Type B pancreatic cell (in vitro differentiated cells): ENCODE measurements around the gene HAX1. TPM values are rescaled to one million over a fixed set of nuclear protein-coding genes. Genes with fewer than 3 reads are reported as not detected.
A peak's percentile ranks its signal among the peaks of the same experiment; 100 is the strongest.
"Not testable (repeated sequence)": the region's sequence is repeated elsewhere in the genome, so short reads cannot be mapped to it uniquely, and the experiment has no call there.

Source experiments
- DNase-seq: peaks from one replicate; pipeline ENCODE4 v3.0.0; 2021; ENCODE audit warnings: mixed read lengths; ENCODE audit not compliant: unreplicated experiment; ENCODE audit errors: extremely low spot score
- H3K27ac Mint-ChIP-seq: 2 replicates; pipeline ENCODE4 v1.8.0; 2021; ENCODE audit warnings: mild to moderate bottlenecking, mixed read lengths
- H3K27me3 Mint-ChIP-seq: 2 replicates; pipeline ENCODE4 v1.8.0; 2021; ENCODE audit warnings: mixed read lengths
- H3K36me3 Mint-ChIP-seq: 2 replicates; pipeline ENCODE4 v1.8.0; 2021; ENCODE audit warnings: mixed read lengths
- H3K4me1 Mint-ChIP-seq: one replicate; pipeline ENCODE4 v1.8.0; 2021; ENCODE audit warnings: mixed read lengths; ENCODE audit not compliant: unreplicated experiment
- H3K4me3 Mint-ChIP-seq: 2 replicates; pipeline ENCODE4 v1.8.0; 2021; ENCODE audit warnings: mild to moderate bottlenecking, mixed read lengths
- H3K9me3 Mint-ChIP-seq: 2 replicates; pipeline ENCODE4 v1.8.0; 2021; ENCODE audit warnings: mixed read lengths
- CTCF ChIP-seq: fragments of 200-600 bp; sonication (generic); conservative IDR thresholded peaks from 2 replicates; pipeline ENCODE4 v1.5.0; 2021; ENCODE audit warnings: antibody characterized with exemption, mild to moderate bottlenecking
- long read RNA-seq: library from polyadenylated mRNA; unstranded; transcript quantifications from one replicate; pipeline ENCODE4 v2.0.0, GENCODE V29; 2020
- total RNA-seq: library from RNA; stranded (reverse); gene quantifications from 2 replicates; pipeline ENCODE4 v1.2.1, GENCODE V29; 2021; ENCODE audit warnings: low replicate concordance

Gene HAX1
- 62.2 and 70.0 TPM in 2 replicates for total RNA-seq
- long read RNA-seq, transcript HAX1-201 (7 exons, 1,227 nt): major isoform, 117 of 128 reads
- long read RNA-seq, partial matches to known transcripts: 1 of 128 reads
- long read RNA-seq, other reads (novel, unspliced or antisense): 7 of 128 reads

- TF ChIP-seq CTCF: peak; percentile 85
- peak; percentile 88 for DNase-seq
- no peaks in the 10 kb centered on the region for H3K27me3 Mint-ChIP-seq
- H3K4me1 Mint-ChIP-seq: peaks cover 17% of the 10 kb centered on the region
- peaks cover 4% of the 10 kb centered on the region for H3K36me3 Mint-ChIP-seq
- H3K4me3 Mint-ChIP-seq: peak within 1 kb of the TSS; percentile 96
- H3K27ac Mint-ChIP-seq: peak within 1 kb of the TSS; percentile 97
- no peaks in the 10 kb centered on the region for H3K9me3 Mint-ChIP-seq
Measured at GRCh38 chr1:154272217-154272998, at the start of gene HAX1. Gene HAX1 (plus strand): TSS chr1:154272629. CDS start chr1:154272724, 95 bp downstream.

DNA sequence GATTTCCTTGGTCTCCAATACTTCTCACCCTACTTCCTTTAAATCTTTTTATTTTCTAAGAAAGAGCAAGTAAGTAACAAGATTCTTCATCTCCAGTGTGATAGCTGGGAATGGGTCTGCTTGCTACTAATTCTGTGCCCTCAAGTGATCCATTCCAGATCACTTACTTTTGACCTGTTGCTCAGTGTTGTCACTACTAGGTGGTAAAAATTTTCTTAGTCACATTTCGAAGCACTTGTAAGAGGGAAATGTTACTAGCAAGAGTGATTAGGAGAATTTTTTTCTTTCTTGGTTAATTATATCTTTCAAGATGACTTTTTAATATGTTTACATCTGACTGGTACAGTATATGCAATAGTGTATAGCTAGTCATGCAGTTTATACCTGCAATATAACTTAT is 49.5 kb upstream of the HAX1 start:
- Mint-ChIP-seq H3K9me3 (no peaks in the 10 kb centered on the region), H3K36me3 (peaks cover 41% of the 10 kb centered on the region), H3K4me3 (peak overlapping the region; percentile 98), H3K4me1 (peaks cover 32% of the 10 kb centered on the region), H3K27me3 (peaks cover 4% of the 10 kb centered on the region), H3K27ac (peak overlapping the region; percentile 98)
- no peak for DNase-seq
- TF ChIP-seq CTCF: no peak

- no peaks in the 10 kb centered on the region for H3K9me3 Mint-ChIP-seq
- H3K36me3 Mint-ChIP-seq: peaks cover 38% of the 10 kb centered on the region
- H3K4me3 Mint-ChIP-seq: peak overlapping the region; percentile 98
- DNase-seq: no peak
- no peak for TF ChIP-seq CTCF
- no peak overlapping the region for H3K27ac Mint-ChIP-seq
- peaks cover 4% of the 10 kb centered on the region for H3K27me3 Mint-ChIP-seq
- H3K4me1 Mint-ChIP-seq: peaks cover 25% of the 10 kb centered on the region
Measured at GRCh38 chr1:154223621-154224020, 48.8 kb upstream of the HAX1 start.

DNA sequence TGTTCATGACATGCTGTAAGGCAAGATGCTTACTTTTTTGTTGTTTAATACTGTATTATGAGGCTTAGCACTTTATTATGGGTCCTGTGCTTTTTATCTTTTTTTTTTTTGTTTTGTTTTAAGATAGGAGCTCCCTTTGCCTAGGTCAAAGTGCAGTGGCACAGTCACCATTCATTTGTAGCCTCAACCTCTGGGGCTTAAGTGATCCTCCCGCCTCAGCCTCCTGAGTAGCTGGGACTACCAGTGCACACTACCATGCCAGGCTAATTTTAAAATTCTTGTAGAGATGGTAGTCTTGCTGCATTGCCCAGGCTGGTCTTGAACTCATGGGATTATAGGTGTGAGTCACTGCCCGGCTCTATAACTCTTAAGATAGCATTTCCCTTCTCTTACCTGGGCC is 47.1 kb upstream of the HAX1 start:
- no peak for TF ChIP-seq CTCF
- Mint-ChIP-seq H3K4me3 (no peak overlapping the region), H3K4me1 (peaks cover 21% of the 10 kb centered on the region), H3K36me3 (peaks cover 35% of the 10 kb centered on the region), H3K27me3 (peaks cover 3% of the 10 kb centered on the region), H3K27ac (no peak overlapping the region), H3K9me3 (no peaks in the 10 kb centered on the region)
- DNase-seq: no peak

- not testable (repeated sequence) for H3K4me3 Mint-ChIP-seq, H3K27ac Mint-ChIP-seq, DNase-seq, H3K4me1 Mint-ChIP-seq, H3K27me3 Mint-ChIP-seq, H3K9me3 Mint-ChIP-seq
- peaks cover 40% of the 10 kb centered on the region for H3K36me3 Mint-ChIP-seq
Measured at GRCh38 chr1:154231112-154231511, 41.3 kb upstream of the HAX1 start.

DNA sequence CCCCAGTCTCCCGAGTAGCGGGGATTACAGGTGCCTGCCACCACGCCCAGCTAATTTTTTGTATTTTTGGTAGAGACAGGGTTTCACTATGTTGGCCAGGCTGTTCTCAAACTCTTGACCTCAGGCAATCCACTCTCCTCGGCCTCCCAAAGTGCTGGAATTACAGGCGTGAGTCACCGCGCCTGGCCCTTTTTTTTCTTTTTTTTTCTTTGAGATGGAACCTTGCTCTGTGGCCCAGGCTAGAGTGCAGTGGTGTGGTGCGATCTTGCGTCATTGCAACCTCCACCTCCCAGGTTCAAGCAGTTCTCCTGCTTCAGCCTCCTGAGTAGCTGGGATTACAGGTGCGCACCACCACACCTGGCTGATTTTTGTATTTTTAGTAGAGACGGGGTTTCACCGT is 39.3 kb upstream of the HAX1 start:
- not testable (repeated sequence) for H3K9me3 Mint-ChIP-seq, H3K4me1 Mint-ChIP-seq, H3K27me3 Mint-ChIP-seq, H3K27ac Mint-ChIP-seq, DNase-seq, H3K4me3 Mint-ChIP-seq
- peaks cover 39% of the 10 kb centered on the region for H3K36me3 Mint-ChIP-seq
